ENCODE measurements around the gene EDEM2.
A peak's percentile ranks its signal among the peaks of the same experiment; 100 is the strongest.

EDEM2 gene

GRCh38 chr20:35108921-35109320 is 38.2 kb downstream of the EDEM2 start:
- Histone ChIP-seq H3K4me3 (ENCODE audit: low read depth, low read length) (no peak overlapping the region), H3K27me3 (no peaks in the 10 kb centered on the region), H3K4me1 (no peaks in the 10 kb centered on the region), H3K9me3 (no peaks in the 10 kb centered on the region), H3K36me3 (no peaks in the 10 kb centered on the region)
- TF ChIP-seq CTCF (IDR thresholded peaks at IDR 0.05; ENCODE audit: low read depth, low read length), result no peak
- DNase-seq, result no peak

GRCh38 chr20:35106827-35107380 is 40.2 kb downstream of the EDEM2 start:
- Histone ChIP-seq H3K9me3 (no peaks in the 10 kb centered on the region), H3K4me3 (ENCODE audit: low read depth, low read length) (no peak overlapping the region), H3K36me3 (no peaks in the 10 kb centered on the region), H3K4me1 (no peaks in the 10 kb centered on the region), H3K27me3 (no peaks in the 10 kb centered on the region)
- no peak for DNase-seq
- TF ChIP-seq CTCF (IDR thresholded peaks at IDR 0.05; ENCODE audit: low read depth, low read length), result no peak

GRCh38 chr20:35104685-35105295 is 42.3 kb downstream of the EDEM2 start:
- TF ChIP-seq CTCF (IDR thresholded peaks at IDR 0.05; ENCODE audit: low read depth, low read length), result no peak
- no peak overlapping the region for H3K4me3 ChIP-seq (ENCODE audit: low read depth, low read length)
- no peaks in the 10 kb centered on the region for H3K9me3 ChIP-seq
- no peak for DNase-seq
- H3K4me1 ChIP-seq, result no peaks in the 10 kb centered on the region
- no peaks in the 10 kb centered on the region for H3K36me3 ChIP-seq
- H3K27me3 ChIP-seq, result no peaks in the 10 kb centered on the region

GRCh38 chr20:35101620-35102019 is 45.5 kb downstream of the EDEM2 start:
- Histone ChIP-seq H3K27me3 (no peaks in the 10 kb centered on the region), H3K4me3 (ENCODE audit: low read depth, low read length) (no peak overlapping the region)

GRCh38 chr20:35093267-35093884 is 53.8 kb downstream of the EDEM2 start:
- H3K36me3 ChIP-seq, result no peaks in the 10 kb centered on the region
- H3K4me1 ChIP-seq, result peaks cover 6% of the 10 kb centered on the region; the same call in 1 of the 2 replicates
- no peaks in the 10 kb centered on the region for H3K9me3 ChIP-seq
- H3K27me3 ChIP-seq, result no peaks in the 10 kb centered on the region
- no peak for TF ChIP-seq CTCF (IDR thresholded peaks at IDR 0.05; ENCODE audit: low read depth, low read length)
- H3K4me3 ChIP-seq (ENCODE audit: low read depth, low read length), result peak overlapping the region; percentile 83
- no peak for DNase-seq

More at GRCh38 chr20:35101620-35102019, 45.5 kb downstream of the EDEM2 start:
- no peak for TF ChIP-seq CTCF (IDR thresholded peaks at IDR 0.05; ENCODE audit: low read depth, low read length)
- Histone ChIP-seq H3K36me3 (no peaks in the 10 kb centered on the region), H3K4me1 (no peaks in the 10 kb centered on the region), H3K9me3 (no peaks in the 10 kb centered on the region)
- DNase-seq, result no peak
